H9 (cell line): ENCODE measurements around the gene CTBS. TPM values are rescaled to one million over a fixed set of nuclear protein-coding genes. Genes with fewer than 3 reads are reported as not detected.

Experiments
- DNase-seq: peaks from one replicate; pipeline ENCODE4 v3.0.0-alpha.2; 2017
- H2AFZ ChIP-seq: one replicate; pipeline ENCODE4 v1.6.1; 2013; ENCODE audit warnings: mild to moderate bottlenecking, low read length, control low read depth, moderate library complexity
- H2AK5ac ChIP-seq: 2 replicates; pipeline ENCODE4 v1.6.1; 2013; ENCODE audit warnings: low read length, control low read depth, mixed read lengths; ENCODE audit not compliant: insufficient read length
- H2BK120ac ChIP-seq: one replicate; pipeline ENCODE4 v1.6.1; 2013; ENCODE audit warnings: low read depth, mild to moderate bottlenecking, low read length, control low read depth, inconsistent platforms; ENCODE audit not compliant: poor library complexity, severe bottlenecking
- H2BK12ac ChIP-seq: 2 replicates; pipeline ENCODE4 v1.6.1; 2013; ENCODE audit warnings: low read length, control low read depth, mixed read lengths, low read depth; ENCODE audit not compliant: insufficient read length
- H2BK15ac ChIP-seq: 2 replicates; pipeline ENCODE4 v1.6.1; 2013; ENCODE audit warnings: low read depth, low read length, control low read depth
- H2BK20ac ChIP-seq: one replicate; pipeline ENCODE4 v1.6.1; 2013; ENCODE audit warnings: low read depth, mild to moderate bottlenecking, low read length, control low read depth, inconsistent platforms; ENCODE audit not compliant: poor library complexity, severe bottlenecking
- H2BK5ac ChIP-seq: 2 replicates; pipeline ENCODE4 v1.6.1; 2013; ENCODE audit warnings: low read length, control low read depth, mixed read lengths; ENCODE audit not compliant: insufficient read length
- H3K14ac ChIP-seq: 2 replicates; pipeline ENCODE4 v1.6.1; 2013; ENCODE audit warnings: low read length, control low read depth; ENCODE audit not compliant: insufficient read depth
- H3K18ac ChIP-seq: 2 replicates; pipeline ENCODE4 v1.6.1; 2013; ENCODE audit warnings: low read depth, mild to moderate bottlenecking, mixed read lengths, low read length, control low read depth; ENCODE audit not compliant: insufficient read length
- H3K23ac ChIP-seq: 2 replicates; pipeline ENCODE4 v1.6.1; 2013; ENCODE audit warnings: low read length, control low read depth, mixed read lengths, low read depth; ENCODE audit not compliant: insufficient read length
- H3K23me2 ChIP-seq: 2 replicates; pipeline ENCODE4 v1.6.1; 2013; ENCODE audit warnings: low read depth, mild to moderate bottlenecking, mixed read lengths, low read length, control low read depth; ENCODE audit not compliant: insufficient read length, poor library complexity, severe bottlenecking
- H3K27ac ChIP-seq: 2 replicates; pipeline ENCODE4 v1.5.1; 2013; ENCODE audit warnings: low read length, control low read depth, mixed read lengths, low read depth; ENCODE audit not compliant: insufficient read length
- H3K27me3 ChIP-seq: 2 replicates; pipeline ENCODE4 v1.6.1; 2013; ENCODE audit warnings: low read length, control low read depth, inconsistent platforms; ENCODE audit not compliant: insufficient read depth
- H3K4ac ChIP-seq: 2 replicates; pipeline ENCODE4 v1.6.1; 2013; ENCODE audit warnings: low read depth, mild to moderate bottlenecking, control low read depth, inconsistent platforms, low read length, moderate library complexity
- H3K4me1 ChIP-seq: 2 replicates; pipeline ENCODE4 v1.6.1; 2013; ENCODE audit warnings: low read length, control low read depth, inconsistent platforms; ENCODE audit not compliant: insufficient read depth
- H3K4me2 ChIP-seq: 2 replicates; pipeline ENCODE4 v1.6.1; 2013; ENCODE audit warnings: low read length, control low read depth, mixed read lengths; ENCODE audit not compliant: insufficient read length, insufficient read depth
- H3K56ac ChIP-seq: 2 replicates; pipeline ENCODE4 v1.6.1; 2013; ENCODE audit warnings: low read depth, mild to moderate bottlenecking, mixed read lengths, low read length, control low read depth; ENCODE audit not compliant: insufficient read length
- H3K79me1 ChIP-seq: 2 replicates; pipeline ENCODE4 v1.6.1; 2013; ENCODE audit warnings: low read depth, mild to moderate bottlenecking, moderate library complexity, low read length, control low read depth, inconsistent platforms; ENCODE audit not compliant: insufficient read depth, poor library complexity, severe bottlenecking
- H3K79me2 ChIP-seq: 2 replicates; pipeline ENCODE4 v1.6.1; 2013; ENCODE audit warnings: low read length, control low read depth, inconsistent platforms; ENCODE audit not compliant: insufficient read depth
- H3K9ac ChIP-seq: 2 replicates; pipeline ENCODE4 v1.6.1; 2013; ENCODE audit warnings: low read length, control low read depth, mixed read lengths; ENCODE audit not compliant: insufficient read length; ENCODE audit errors: extremely low read depth
- H3K9me3 ChIP-seq: one replicate; pipeline ENCODE4 v1.6.1; 2013; ENCODE audit warnings: low read depth, low read length, inconsistent platforms; ENCODE audit not compliant: control insufficient read depth
- H3T11ph ChIP-seq: one replicate; pipeline ENCODE4 v1.6.1; 2013; ENCODE audit warnings: mild to moderate bottlenecking, low read length, control low read depth, inconsistent platforms
- H4K20me1 ChIP-seq: one replicate; pipeline ENCODE4 v1.6.1; 2013; ENCODE audit not compliant: control insufficient read depth, insufficient read length, insufficient read depth
- H4K5ac ChIP-seq: 2 replicates; pipeline ENCODE4 v1.6.1; 2013; ENCODE audit warnings: low read depth, mild to moderate bottlenecking, mixed read lengths, low read length, control low read depth; ENCODE audit not compliant: insufficient read length
- H4K8ac ChIP-seq: replicated peaks from 2 replicates; pipeline ENCODE4 v1.6.1; 2013; ENCODE audit warnings: low read length, control low read depth, mixed read lengths, low read depth; ENCODE audit not compliant: insufficient read length
- H4K91ac ChIP-seq: 2 replicates; pipeline ENCODE4 v1.6.1; 2013; ENCODE audit warnings: low read depth, mild to moderate bottlenecking, moderate library complexity, mixed read lengths, low read length, control low read depth; ENCODE audit not compliant: insufficient read length
- H3K27ac Mint-ChIP-seq, 3 experiments: 2 replicates in 2 of 3; 3 replicates in 1 of 3; pipeline ENCODE4 v1.8.0; 2020 to 2021; ENCODE audit warnings: mixed read lengths in 3 of 3, mild to moderate bottlenecking in 1 of 3, moderate library complexity in 1 of 3
- H3K27me3 Mint-ChIP-seq: 2 replicates; pipeline ENCODE4 v1.8.0; 2021; ENCODE audit warnings: low read depth, mild to moderate bottlenecking, moderate library complexity, mixed read lengths
- H3K36me3 Mint-ChIP-seq, 3 experiments: 2 replicates in 2 of 3; 3 replicates in 1 of 3; pipeline ENCODE4 v1.8.0; 2020 to 2021; ENCODE audit warnings: low read depth in 3 of 3, mixed read lengths in 3 of 3; ENCODE audit not compliant: insufficient read depth in 1 of 3
- H3K4me1 Mint-ChIP-seq, 2 experiments: 2 replicates each; pipeline ENCODE4 v1.8.0; 2020; ENCODE audit warnings: mixed read lengths in 2 of 2
- H3K4me3 Mint-ChIP-seq, 2 experiments: 2 replicates in 1 of 2; 3 replicates in 1 of 2; pipeline ENCODE4 v1.8.0; 2020 to 2021; ENCODE audit warnings: mild to moderate bottlenecking in 2 of 2, mixed read lengths in 2 of 2, moderate library complexity in 1 of 2
- H3K9me3 Mint-ChIP-seq, 2 experiments: 2 replicates in 1 of 2; 3 replicates in 1 of 2; pipeline ENCODE4 v1.8.0; 2020; ENCODE audit warnings: mild to moderate bottlenecking in 2 of 2, mixed read lengths in 2 of 2, moderate library complexity in 1 of 2
- CTCF ChIP-seq: fragments of 200-600 bp; sonication (generic); conservative IDR thresholded peaks from 3 replicates; pipeline ENCODE4 v1.8.0; 2021; ENCODE audit warnings: antibody characterized with exemption, mild to moderate bottlenecking
- total RNA-seq: library from RNA; stranded (reverse); gene quantifications from 2 replicates; pipeline ENCODE4 v1.2.1, GENCODE V29; 2021

Gene CTBS
- total RNA-seq, 1 experiment from 2014 or later, result 2.8 TPM

- Histone ChIP-seq H4K8ac (no peak overlapping the region), H3T11ph (no peak overlapping the region), H3K18ac (no peak overlapping the region), H4K91ac (no peak overlapping the region), H3K79me2 (no peaks in the 10 kb centered on the region), H2BK5ac (no peak overlapping the region), H3K27ac (no peak overlapping the region), H3K23ac (no peak overlapping the region), H4K20me1 (no peaks in the 10 kb centered on the region), H4K5ac (no peak overlapping the region), H3K79me1 (no peaks in the 10 kb centered on the region), H3K56ac (no peak overlapping the region), H3K23me2 (peaks cover 5% of the 10 kb centered on the region), H3K4ac (no peak overlapping the region), H2BK12ac (no peak overlapping the region), H2BK15ac (no peak overlapping the region), H2AK5ac (no peak overlapping the region), H3K9ac (no peak overlapping the region), H3K4me2 (no peak overlapping the region), H3K9me3 (no peaks in the 10 kb centered on the region), H3K4me1 (peaks cover 3% of the 10 kb centered on the region; the same call in 1 of the 2 replicates), H3K27me3 (no peaks in the 10 kb centered on the region), H2BK20ac (no peak overlapping the region), H2BK120ac (no peak overlapping the region), H2AFZ (no peak overlapping the region), H3K14ac (no peak overlapping the region)
- H3K27me3 Mint-ChIP-seq, result no peaks in the 10 kb centered on the region; the same call in none of the 2 replicates
- H3K27ac Mint-ChIP-seq, result no peak overlapping the region
- peaks cover 0 to 12% (median 5%) of the 10 kb centered on the region in 3 experiments; a peak in 4 of 7 replicates for H3K36me3 Mint-ChIP-seq
- H3K9me3 Mint-ChIP-seq, result no peaks in the 10 kb centered on the region
- no peak overlapping the region for H3K4me3 Mint-ChIP-seq
- no peak for TF ChIP-seq CTCF
- peaks cover 30 to 31% of the 10 kb centered on the region in 2 experiments for H3K4me1 Mint-ChIP-seq
- no peak for DNase-seq
Observed at GRCh38 chr1:84569216-84569615, 5.0 kb downstream of the CTBS start.
